Measurements from ENCODE around the gene ITGAD.

The ITGAD gene

DNA sequence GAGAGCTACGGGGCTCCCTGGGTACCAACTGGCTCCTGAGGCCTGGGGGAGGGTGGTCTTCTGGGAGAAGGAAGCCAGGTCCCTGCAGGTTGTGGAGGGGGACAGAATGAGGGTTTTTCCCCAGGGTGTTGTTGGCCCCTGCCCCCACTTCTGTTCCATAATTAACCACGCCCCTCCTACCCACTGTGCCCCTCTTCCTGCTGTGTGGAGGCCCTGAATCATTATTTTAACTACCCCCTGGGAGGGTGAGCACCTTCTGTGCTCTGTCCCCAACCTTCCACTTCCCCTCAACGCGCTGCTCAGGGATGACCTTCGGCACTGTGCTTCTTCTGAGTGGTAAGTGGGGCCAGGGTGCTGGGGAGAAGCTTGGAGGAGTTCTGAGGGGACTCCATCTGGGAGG lies at the start of gene ITGAD:
TSS of gene ITGAD (plus strand) at position 280 of the 400 bp plus-strand sequence. CDS start at position 306, 26 bp downstream.
- TF ChIP-seq, protein P1, sequence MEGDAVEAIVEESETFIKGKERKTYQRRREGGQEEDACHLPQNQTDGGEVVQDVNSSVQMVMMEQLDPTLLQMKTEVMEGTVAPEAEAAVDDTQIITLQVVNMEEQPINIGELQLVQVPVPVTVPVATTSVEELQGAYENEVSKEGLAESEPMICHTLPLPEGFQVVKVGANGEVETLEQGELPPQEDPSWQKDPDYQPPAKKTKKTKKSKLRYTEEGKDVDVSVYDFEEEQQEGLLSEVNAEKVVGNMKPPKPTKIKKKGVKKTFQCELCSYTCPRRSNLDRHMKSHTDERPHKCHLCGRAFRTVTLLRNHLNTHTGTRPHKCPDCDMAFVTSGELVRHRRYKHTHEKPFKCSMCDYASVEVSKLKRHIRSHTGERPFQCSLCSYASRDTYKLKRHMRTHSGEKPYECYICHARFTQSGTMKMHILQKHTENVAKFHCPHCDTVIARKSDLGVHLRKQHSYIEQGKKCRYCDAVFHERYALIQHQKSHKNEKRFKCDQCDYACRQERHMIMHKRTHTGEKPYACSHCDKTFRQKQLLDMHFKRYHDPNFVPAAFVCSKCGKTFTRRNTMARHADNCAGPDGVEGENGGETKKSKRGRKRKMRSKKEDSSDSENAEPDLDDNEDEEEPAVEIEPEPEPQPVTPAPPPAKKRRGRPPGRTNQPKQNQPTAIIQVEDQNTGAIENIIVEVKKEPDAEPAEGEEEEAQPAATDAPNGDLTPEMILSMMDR (IDR thresholded peaks at IDR 0.05; ENCODE audit: unreplicated experiment in 3 of 3) = no peak
- Mint-ChIP-seq H3K36me3 (ENCODE audit: low read depth) (no peaks in the 10 kb centered on the region), H3K27ac (no peak within 1 kb of the TSS), H3K4me3 (no peak within 1 kb of the TSS), H3K9me3 (no peaks in the 10 kb centered on the region), H3K27me3 (ENCODE audit: low read depth) (peaks cover 9% of the 10 kb centered on the region), H3K4me1 (no peaks in the 10 kb centered on the region)

DNA sequence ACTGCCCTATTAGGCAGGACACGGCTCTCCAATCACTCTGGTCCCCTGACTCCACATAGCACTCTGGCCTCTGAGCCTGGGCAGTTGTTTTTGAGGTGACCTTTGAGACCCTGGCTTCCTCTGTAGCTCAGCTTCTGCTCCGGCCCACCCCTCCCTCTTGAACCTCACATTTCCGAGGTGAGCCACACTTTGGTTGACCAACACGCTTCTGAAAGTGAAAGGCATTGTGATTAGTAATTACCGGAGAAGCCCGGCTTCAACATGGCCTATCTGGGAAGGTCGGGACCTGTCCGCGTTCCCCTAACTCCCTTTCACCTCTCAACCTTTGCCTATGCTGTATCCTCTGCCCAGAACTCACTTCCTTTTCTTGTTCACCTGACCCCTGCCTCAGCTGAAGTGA lies 48.4 kb upstream of the ITGAD start:
- Mint-ChIP-seq H3K4me1 (no peaks in the 10 kb centered on the region), H3K9me3 (peaks cover 2% of the 10 kb centered on the region), H3K4me3 (no peak overlapping the region), H3K27ac (no peak overlapping the region), H3K36me3 (ENCODE audit: low read depth) (no peaks in the 10 kb centered on the region), H3K27me3 (ENCODE audit: low read depth) (peaks cover 12% of the 10 kb centered on the region)
- TF ChIP-seq, protein P1 (IDR thresholded peaks at IDR 0.05; ENCODE audit: unreplicated experiment in 3 of 3) = no peak

DNA sequence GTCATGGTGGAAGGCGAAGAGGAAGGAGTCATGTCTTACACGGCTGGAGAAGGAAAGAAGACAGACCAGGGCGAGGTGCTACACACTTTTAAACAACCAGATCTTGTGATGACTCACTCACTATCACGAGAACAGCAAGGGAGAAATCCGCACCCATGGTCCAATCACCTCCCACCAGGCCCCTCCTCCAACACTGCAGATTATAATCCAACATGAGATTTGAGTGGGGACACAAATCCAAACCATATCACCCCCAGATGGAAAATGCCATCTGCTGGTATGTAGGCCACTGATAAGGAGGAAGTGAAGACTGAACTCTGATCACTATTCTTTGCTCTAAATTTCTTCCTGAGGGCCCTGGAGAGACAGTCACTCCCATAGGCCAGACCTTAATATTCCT lies 45.7 kb upstream of the ITGAD start:
- Mint-ChIP-seq H3K36me3 (ENCODE audit: low read depth) (no peaks in the 10 kb centered on the region), H3K27ac (no peak overlapping the region), H3K4me3 (no peak overlapping the region), H3K27me3 (ENCODE audit: low read depth) (peaks cover 24% of the 10 kb centered on the region), H3K9me3 (peaks cover 2% of the 10 kb centered on the region), H3K4me1 (no peaks in the 10 kb centered on the region)
- TF ChIP-seq, protein P1 (IDR thresholded peaks at IDR 0.05; ENCODE audit: unreplicated experiment in 3 of 3) = no peak

DNA sequence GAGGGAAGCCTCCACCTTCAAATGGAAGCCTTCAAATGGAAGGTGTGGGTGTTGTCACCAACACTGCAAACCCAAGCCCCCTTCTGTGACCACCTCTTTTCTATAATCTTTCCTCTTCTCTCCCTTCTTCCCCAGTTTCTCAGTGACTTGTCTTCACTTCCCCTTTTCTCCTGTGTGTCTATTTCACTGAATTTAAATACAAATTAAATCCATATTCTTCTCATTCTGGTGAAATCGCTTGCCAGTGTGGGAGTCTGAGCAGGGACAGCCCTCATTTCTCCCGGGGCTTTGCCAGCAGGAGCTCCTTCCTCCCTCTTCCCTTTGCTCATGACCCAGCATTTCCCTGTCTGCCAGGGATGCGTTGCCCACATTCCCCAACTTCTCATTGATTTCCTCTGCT lies 44.6 kb upstream of the ITGAD start:
- H3K9me3 Mint-ChIP-seq = no peaks in the 10 kb centered on the region
- TF ChIP-seq, protein P1 (IDR thresholded peaks at IDR 0.05; ENCODE audit: unreplicated experiment in 3 of 3) = no peak
- H3K36me3 Mint-ChIP-seq (ENCODE audit: low read depth) = no peaks in the 10 kb centered on the region

DNA sequence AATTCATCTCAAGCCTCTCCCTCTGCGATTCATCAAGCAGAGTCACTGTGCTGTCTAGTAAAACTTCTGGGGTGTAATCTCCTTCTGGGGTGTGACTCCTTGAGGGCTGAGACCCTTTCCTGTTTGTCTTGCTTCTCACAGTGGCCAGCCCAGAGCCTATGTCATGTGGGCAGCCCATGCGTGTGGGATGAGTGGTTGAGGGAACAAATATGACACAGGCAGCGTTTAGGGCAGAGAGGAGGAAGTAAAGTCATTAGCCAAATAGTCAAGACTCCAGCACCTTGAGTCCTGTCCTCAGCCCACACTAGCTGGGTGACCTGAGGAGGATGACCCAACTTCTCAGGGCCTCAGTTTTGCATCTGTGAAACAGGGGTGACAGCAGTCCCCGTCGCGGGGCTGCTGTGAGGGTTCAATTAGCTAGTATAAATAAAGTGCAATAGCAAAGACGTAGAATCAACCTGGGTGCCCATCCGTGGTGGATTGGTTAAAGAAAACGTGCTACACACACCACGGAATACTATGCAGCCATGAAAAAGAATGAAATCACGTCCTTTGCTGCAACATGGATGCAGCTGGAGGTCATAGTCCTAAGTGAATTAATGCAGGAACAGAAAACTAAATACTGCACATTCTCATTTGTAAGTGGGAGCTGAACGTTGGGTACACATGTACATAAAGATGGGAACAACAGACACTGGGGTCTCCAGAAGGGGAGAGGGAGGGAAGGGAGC lies 42.7 kb upstream of the ITGAD start:
- Mint-ChIP-seq H3K4me1 (peaks cover 5% of the 10 kb centered on the region), H3K36me3 (ENCODE audit: low read depth) (no peaks in the 10 kb centered on the region), H3K9me3 (no peaks in the 10 kb centered on the region), H3K27ac (no peak overlapping the region), H3K4me3 (no peak overlapping the region), H3K27me3 (ENCODE audit: low read depth) (peaks cover 24% of the 10 kb centered on the region)
- TF ChIP-seq, protein P1 (IDR thresholded peaks at IDR 0.05; ENCODE audit: unreplicated experiment in 3 of 3) = no peak

More for the DNA sequence above, 44.6 kb upstream of the ITGAD start:
- no peak overlapping the region for H3K4me3 Mint-ChIP-seq
- no peak overlapping the region for H3K27ac Mint-ChIP-seq
- H3K4me1 Mint-ChIP-seq = no peaks in the 10 kb centered on the region
- H3K27me3 Mint-ChIP-seq (ENCODE audit: low read depth) = peaks cover 24% of the 10 kb centered on the region
